Measurements from ENCODE around the gene CHCHD3. TPM values are rescaled to one million over a fixed set of nuclear protein-coding genes. Genes with fewer than 3 reads are reported as not detected.

The CHCHD3 gene
- polyA plus RNA-seq, 1 donor (not counting 4 experiments of a cell fraction or from before 2014, with no cell fraction given), result 59.2 TPM

DNA sequence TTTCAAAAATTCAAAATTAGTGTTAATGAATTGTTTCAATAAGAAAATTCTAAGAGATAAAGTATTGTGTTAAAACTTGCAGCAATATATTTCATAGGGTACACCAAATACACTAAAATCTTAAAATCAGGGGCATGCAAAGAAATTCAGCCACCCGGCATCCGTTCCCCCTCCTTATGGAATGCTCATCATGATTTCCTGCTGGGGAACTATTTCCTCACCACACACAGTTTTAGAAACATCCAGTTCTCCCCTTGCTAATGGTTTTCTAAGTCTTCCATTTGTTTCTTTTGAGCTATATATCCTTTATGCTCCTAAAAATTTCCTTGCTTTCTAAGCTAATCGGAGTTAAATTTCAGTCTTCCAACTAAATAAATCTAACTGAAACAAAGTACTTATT lies 60.7 kb downstream of the CHCHD3 start:
- dilution Hi-C loops (cut with MboI; ENCODE audit: extremely low pct_ligation_motif_present, low sequenced_read_pairs), result no loop called here
- H3K27ac ChIP-seq (ENCODE audit: control insufficient read depth, insufficient read depth, low read length), result no peak overlapping the region
- TF ChIP-seq CTCF (optimal IDR thresholded peaks at IDR 0.05 in 1 of 3, IDR thresholded peaks at IDR 0.05 in 1 of 3, conservative IDR thresholded peaks at IDR 0.05 in 1 of 3; ENCODE audit: extremely low read depth in 1 of 3, insufficient read depth in 2 of 3, low read length in 3 of 3), result no peak
- no peak for TF ChIP-seq EZH2 (IDR thresholded peaks at IDR 0.05; ENCODE audit: low read length)
- H3K27me3 ChIP-seq (ENCODE audit: control insufficient read depth, extremely low read depth, insufficient read depth, low read length), result no peaks in the 10 kb centered on the region
- H3K9me3 ChIP-seq (ENCODE audit: control insufficient read depth, low read depth, low read length), result no peaks in the 10 kb centered on the region
- H3K4me3 ChIP-seq (ENCODE audit: control insufficient read depth in 2 of 3, extremely low read depth in 1 of 3, insufficient read depth in 2 of 3, low read depth in 1 of 3, low read length in 3 of 3), result no peak overlapping the region
- H3K9me1 ChIP-seq (ENCODE audit: control insufficient read depth, extremely low read depth, insufficient read depth, low read length), result no peaks in the 10 kb centered on the region
- no peak overlapping the region for H3K9ac ChIP-seq (ENCODE audit: control insufficient read depth, extremely low read depth, insufficient read depth, low read length)
- DNase-seq (ENCODE audit: low read depth, low spot score) (no peak), FAIRE-seq (no peak)
- no peak overlapping the region for H2AFZ ChIP-seq (ENCODE audit: control insufficient read depth, low read length)
- H3K4me2 ChIP-seq (ENCODE audit: control insufficient read depth, extremely low read depth, insufficient read depth, low read depth, low read length), result no peak overlapping the region
- H4K20me1 ChIP-seq (ENCODE audit: control insufficient read depth, extremely low read depth, insufficient read depth, low read length), result no peaks in the 10 kb centered on the region
- no peaks in the 10 kb centered on the region for H3K4me1 ChIP-seq (ENCODE audit: control insufficient read depth, extremely low read depth, insufficient read depth, low read length)
- H3K36me3 ChIP-seq (ENCODE audit: control insufficient read depth in 2 of 2, extremely low read depth in 1 of 2, insufficient read depth in 2 of 2, low read length in 2 of 2), result no peaks in the 10 kb centered on the region
- H3K79me2 ChIP-seq (ENCODE audit: control insufficient read depth, insufficient read depth, low read length), result peaks cover 3% of the 10 kb centered on the region

- H3K4me1 ChIP-seq (ENCODE audit: control insufficient read depth, extremely low read depth, insufficient read depth, low read length), result no peaks in the 10 kb centered on the region
- H3K4me2 ChIP-seq (ENCODE audit: control insufficient read depth, extremely low read depth, insufficient read depth, low read depth, low read length), result no peak overlapping the region
- peaks cover 3% of the 10 kb centered on the region for H3K79me2 ChIP-seq (ENCODE audit: control insufficient read depth, insufficient read depth, low read length)
- H3K9me1 ChIP-seq (ENCODE audit: control insufficient read depth, extremely low read depth, insufficient read depth, low read length), result no peaks in the 10 kb centered on the region
- no peaks in the 10 kb centered on the region for H3K36me3 ChIP-seq (ENCODE audit: control insufficient read depth in 2 of 2, extremely low read depth in 1 of 2, insufficient read depth in 2 of 2, low read length in 2 of 2)
- no peak overlapping the region for H3K9ac ChIP-seq (ENCODE audit: control insufficient read depth, extremely low read depth, insufficient read depth, low read length)
- H3K27ac ChIP-seq (ENCODE audit: control insufficient read depth, insufficient read depth, low read length), result no peak overlapping the region
- FAIRE-seq, result no peak
- no peak overlapping the region for H2AFZ ChIP-seq (ENCODE audit: control insufficient read depth, low read length)
- H4K20me1 ChIP-seq (ENCODE audit: control insufficient read depth, extremely low read depth, insufficient read depth, low read length), result no peaks in the 10 kb centered on the region
- no peaks in the 10 kb centered on the region for H3K9me3 ChIP-seq (ENCODE audit: control insufficient read depth, low read depth, low read length)
- DNase-seq (ENCODE audit: low read depth, low spot score), result no peak
- TF ChIP-seq EZH2 (IDR thresholded peaks at IDR 0.05; ENCODE audit: low read length), result no peak
- no peak for TF ChIP-seq CTCF (optimal IDR thresholded peaks at IDR 0.05 in 1 of 3, IDR thresholded peaks at IDR 0.05 in 1 of 3, conservative IDR thresholded peaks at IDR 0.05 in 1 of 3; ENCODE audit: extremely low read depth in 1 of 3, insufficient read depth in 2 of 3, low read length in 3 of 3)
- no peak overlapping the region for H3K4me3 ChIP-seq (ENCODE audit: control insufficient read depth in 2 of 3, extremely low read depth in 1 of 3, insufficient read depth in 2 of 3, low read depth in 1 of 3, low read length in 3 of 3)
- H3K27me3 ChIP-seq (ENCODE audit: control insufficient read depth, extremely low read depth, insufficient read depth, low read length), result no peaks in the 10 kb centered on the region
- dilution Hi-C loops (cut with MboI; ENCODE audit: extremely low pct_ligation_motif_present, low sequenced_read_pairs), result no loop called here
Measured at GRCh38 chr7:133020496-133020895, 61.4 kb downstream of the CHCHD3 start.
